Cardiac fibroblast (primary cell): ENCODE data around the gene DMAC2.
"Not testable (repeated sequence)": the region's sequence is repeated elsewhere in the genome, so short reads cannot be mapped to it uniquely, and the experiment has no call there.

ENCODE experiments used
- DNase-seq, 2 donors: peaks; one replicate each; pipeline versions ENCODE4 v3.0.0 to v3.0.0-alpha.2; 2010; ENCODE audit warnings: low read depth in 2 of 2
- H3K4me3 ChIP-seq, 2 donors: replicated peaks in 1 of 2; 1 replicate in 1 of 2; 2 replicates in 1 of 2; pipeline ENCODE4 v1.5.1; 2011; ENCODE audit warnings: low read depth in 2 of 2, low read length in 2 of 2, mild to moderate bottlenecking in 2 of 2, moderate library complexity in 1 of 2
- TF ChIP-seq, protein P1 (sequence below): IDR thresholded peaks from one replicate; pipeline ENCODE4 v1.5.1; 2011; ENCODE audit warnings: low read depth, mild to moderate bottlenecking, low read length, inconsistent platforms

Gene DMAC2

DNA sequence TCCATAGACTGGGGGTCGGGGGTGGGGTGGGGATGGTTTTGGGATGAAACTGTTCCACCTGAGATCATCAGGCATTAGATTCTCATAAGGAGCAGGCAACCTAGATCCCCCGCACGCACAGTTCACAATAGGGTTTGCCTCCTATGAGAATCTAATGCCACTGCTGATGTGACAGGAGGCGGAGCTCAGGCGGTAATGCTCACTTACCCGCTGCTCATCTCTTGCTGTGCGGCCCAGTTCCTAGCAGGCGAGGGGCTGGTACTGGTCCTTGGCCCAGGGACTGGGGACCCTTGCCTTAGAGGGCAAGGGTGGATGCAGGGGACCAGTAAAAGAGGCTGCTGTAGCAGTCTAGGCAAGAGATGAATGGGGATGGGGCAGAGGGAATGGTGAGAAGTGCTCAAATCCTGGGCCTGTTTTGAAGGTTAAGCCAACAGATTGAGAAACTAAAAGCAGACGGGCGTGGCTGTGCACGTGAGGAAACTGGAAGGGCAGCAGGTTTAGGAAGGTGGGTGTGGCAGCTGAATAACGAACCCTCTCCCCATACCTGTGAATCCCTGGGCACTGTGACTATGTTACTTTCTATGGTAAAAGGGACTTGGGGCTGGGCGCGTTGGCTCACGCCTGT is 1.7 kb upstream of the DMAC2 start:
- no peak for DNase-seq
- TF ChIP-seq, protein P1, sequence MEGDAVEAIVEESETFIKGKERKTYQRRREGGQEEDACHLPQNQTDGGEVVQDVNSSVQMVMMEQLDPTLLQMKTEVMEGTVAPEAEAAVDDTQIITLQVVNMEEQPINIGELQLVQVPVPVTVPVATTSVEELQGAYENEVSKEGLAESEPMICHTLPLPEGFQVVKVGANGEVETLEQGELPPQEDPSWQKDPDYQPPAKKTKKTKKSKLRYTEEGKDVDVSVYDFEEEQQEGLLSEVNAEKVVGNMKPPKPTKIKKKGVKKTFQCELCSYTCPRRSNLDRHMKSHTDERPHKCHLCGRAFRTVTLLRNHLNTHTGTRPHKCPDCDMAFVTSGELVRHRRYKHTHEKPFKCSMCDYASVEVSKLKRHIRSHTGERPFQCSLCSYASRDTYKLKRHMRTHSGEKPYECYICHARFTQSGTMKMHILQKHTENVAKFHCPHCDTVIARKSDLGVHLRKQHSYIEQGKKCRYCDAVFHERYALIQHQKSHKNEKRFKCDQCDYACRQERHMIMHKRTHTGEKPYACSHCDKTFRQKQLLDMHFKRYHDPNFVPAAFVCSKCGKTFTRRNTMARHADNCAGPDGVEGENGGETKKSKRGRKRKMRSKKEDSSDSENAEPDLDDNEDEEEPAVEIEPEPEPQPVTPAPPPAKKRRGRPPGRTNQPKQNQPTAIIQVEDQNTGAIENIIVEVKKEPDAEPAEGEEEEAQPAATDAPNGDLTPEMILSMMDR: no peak
- H3K4me3 ChIP-seq: no peak overlapping the region

DNA sequence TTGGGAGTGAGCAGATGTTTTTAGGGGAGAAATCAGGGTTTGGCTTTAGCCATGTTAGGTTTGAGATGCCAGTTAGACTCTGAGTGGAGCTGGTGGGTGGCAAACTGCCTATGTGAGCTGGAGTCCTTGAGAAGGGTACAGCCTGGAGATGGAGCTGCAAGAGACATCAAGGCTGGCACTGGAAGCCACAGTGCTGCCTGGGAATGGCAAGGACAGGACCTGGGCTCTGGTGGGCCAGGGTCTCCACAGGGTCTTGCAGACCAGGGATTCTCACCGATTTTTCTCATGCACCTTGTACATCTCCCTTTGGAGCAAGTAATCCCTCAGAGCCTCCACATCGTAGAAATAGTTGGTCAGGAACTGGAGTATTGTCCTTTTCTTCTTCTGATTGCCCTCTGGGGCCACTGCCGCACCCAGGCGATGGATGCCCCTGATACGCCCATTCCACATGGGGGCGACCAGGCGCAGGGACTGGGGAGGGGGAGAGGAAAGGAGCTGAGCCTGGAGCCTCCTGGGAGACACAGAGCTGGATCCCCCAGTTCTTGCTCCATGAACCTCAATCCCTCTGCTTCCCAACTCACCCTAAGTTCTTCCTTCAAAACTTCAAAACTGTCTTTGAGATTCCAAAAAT is 1.7 kb downstream of the DMAC2 start:
- H3K4me3 ChIP-seq: no peak overlapping the region
- TF ChIP-seq, protein P1: no peak
- DNase-seq: no peak

DNA sequence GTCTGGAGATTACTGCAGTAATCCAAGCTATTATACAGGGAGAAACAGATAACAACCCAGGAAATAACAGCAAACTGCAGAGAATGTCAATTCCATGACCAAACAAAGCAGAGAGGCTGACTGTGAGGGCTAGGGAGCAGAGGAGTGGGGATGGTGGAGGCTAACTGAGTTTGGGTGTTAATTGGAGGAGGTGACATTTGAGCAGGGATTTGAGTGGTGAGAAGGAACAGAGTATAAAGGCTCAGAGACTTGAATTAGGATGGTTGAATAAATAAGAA is 3.1 kb downstream of the DMAC2 start:
- no peak overlapping the region for H3K4me3 ChIP-seq
- DNase-seq: no peak
- TF ChIP-seq, protein P1: no peak

DNA sequence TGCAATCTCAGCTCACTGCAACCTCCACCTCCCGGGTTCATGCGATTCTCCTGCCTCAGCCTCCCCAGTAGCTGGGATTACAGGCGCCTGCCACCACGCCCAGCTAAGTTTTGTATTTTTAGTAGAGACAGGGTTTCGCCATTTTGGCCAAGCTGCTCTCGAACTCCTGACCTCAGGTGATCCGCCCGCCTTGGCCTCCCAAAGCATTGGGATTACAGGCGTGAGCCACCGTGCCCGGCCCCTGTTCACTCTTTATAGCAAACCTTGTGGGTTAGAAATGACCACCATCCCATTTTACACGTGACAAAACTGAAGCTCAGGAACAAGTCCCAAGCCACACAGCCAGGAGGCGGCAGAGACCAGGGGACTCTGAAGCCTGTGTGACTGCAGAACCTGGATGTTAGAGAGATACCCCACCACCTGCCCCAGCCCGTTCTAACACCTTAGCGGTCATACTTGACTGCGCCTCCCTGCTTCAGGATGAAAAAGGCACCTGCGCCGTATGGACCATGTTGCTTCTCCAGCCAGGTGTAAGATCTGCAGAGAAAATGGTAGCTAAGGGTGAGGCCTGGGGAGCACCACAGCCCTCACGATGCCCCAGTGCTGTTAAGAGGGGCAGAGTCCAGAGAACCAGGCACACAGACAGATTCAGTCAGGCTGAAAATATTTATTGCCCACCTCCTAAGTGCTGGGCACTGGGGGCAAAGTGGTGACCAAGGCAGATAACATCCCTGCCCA is 3.6 kb downstream of the DMAC2 start:
- TF ChIP-seq, protein P1: no peak
- no peak for DNase-seq
- no peak overlapping the region for H3K4me3 ChIP-seq

DNA sequence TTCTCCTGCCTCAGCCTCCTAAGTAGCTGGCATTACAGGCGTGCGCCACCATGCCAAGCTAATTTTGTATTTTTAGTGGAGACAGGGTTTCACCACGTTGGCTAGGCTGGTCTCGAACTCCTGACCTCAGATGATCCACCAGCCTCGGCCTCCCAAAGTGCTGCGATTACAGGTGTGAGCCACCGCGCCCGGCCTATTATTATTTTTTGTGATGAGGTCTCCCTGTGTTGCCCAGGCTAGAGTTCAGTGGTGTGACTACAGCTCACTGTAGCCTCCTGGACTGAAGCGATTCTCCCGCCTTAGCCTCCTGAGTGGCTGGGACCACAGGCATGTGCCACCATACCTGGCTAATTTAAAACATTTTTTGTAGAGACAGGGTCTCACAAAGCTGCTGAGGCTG is 4.3 kb downstream of the DMAC2 start:
- not testable (repeated sequence) for H3K4me3 ChIP-seq, DNase-seq

DNA sequence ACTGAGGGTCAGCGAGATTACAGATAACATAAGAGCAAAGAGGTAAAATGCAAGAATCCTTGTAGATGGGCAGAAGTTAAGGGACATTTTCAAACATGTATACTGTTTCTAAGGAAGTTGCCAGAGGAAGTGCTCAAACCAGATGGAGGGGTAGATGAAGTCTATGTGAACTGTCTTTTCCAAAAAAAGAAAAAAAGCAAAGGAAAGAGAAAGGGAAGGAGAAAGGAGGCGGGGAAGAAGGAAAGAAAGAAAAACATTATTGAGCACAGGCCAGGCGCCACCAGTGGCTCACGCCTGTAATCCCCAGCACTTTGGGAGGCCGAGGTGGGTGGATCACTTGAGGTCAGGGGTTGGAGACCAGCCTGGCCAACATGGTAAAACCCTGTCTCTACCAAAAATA is 5.3 kb downstream of the DMAC2 start:
- no peak for DNase-seq
- H3K4me3 ChIP-seq: no peak overlapping the region
- TF ChIP-seq, protein P1: no peak

DNA sequence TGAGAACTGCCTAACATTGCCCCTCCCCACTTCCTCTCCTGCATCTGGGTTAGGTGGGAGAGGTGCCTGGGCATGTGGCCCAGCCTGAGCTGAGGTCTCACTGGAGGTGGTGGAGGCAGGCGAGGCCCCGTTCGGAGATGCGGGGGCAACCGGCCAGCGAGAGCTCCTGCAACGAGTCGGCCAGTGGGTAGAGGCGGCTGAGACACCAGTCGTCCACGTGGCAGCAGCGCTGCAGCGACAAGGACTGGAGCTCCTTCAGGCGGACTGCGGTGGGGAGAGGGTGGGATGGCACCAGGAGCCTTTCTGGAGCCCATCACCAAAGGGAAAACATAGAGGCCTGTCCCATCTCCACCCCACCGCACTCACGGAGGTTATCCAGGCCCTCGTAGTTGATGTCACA is 6.5 kb downstream of the DMAC2 start:
- H3K4me3 ChIP-seq: no peak overlapping the region
- TF ChIP-seq, protein P1: no peak
- no peak for DNase-seq
